HL-60/S4 treated with phorbol 12-myristate 13-acetate at 8.2 ng/mL for 4 days and 3 days (cell line): Measurements from ENCODE around the gene NOVA2.

ENCODE experiments used
- in situ Hi-C: fragments of 300-500 bp; cut with MboI; formaldehyde crosslinking; loops from 2 replicates; pipeline ENCODE4 v1.15.0; 2022; ENCODE audit warnings: low sequenced_read_pairs

NOVA2 gene

DNA sequence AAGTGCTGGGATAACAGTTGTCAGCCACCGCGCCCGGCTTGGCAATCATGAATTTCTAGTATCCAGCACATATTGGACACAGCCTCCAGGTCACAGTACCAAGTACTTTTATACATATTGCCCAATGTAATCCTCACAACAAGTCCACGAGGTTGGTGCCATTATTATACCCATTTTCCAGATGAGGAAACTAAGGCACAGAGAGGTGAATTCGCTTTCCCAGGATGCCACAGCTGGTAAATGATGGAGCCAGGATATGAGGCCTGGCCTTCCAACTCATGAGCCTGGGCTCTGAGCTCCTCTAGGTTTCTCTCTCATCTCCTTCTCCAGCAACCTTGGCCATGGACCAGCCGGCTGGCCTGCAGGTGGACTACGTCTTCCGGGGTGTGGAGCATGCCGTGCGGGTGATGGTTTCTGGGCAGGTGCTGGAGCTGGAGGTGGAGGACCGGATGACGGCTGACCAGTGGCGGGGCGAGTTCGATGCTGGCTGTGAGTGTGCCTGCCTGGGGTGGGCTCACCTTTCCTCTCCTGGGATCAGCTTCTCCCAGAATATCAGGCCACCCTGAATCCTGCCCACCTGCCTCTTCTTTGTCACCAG is 29.1 kb upstream of the NOVA2 start:
- in situ Hi-C loops: no loop called here

DNA sequence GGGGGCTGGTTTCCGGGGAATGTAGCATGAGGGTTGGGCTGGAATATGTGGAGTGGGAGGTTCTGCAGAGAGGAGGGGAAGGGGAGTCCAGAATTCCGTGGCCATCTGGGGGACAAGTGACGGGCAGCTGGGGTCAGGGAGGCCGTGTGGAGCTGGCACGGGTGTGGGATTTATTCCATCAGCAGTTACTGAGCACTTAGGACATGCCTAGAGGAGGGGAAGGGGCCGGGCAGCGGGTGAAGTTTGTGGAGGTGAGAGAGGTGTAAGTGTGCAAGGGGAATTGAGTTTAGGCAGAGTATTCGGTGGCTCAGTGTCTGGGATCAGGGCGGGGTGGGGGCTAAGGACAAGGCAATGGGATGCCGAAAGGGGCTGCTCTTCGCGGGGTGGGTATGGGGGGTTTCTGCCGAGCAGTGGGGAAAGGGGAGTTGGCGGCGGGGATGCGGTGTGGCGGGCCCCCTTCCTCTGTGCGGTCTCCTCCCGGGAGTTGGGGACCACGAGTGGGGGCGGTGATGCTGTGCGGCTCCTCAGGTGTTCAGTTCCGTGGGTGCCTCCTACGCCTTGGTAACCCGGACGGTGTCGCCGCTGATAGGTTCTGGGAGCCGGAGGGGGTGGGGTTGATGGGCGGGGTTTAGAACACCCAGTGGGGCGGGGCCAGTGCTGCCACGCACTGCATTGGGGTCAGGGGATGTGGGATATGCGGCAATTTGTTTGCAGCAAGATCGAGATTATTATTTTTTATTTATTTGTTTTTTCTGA is 27.0 kb upstream of the NOVA2 start:
- in situ Hi-C loops: no loop called here

- in situ Hi-C loops: no loop called here
Measured at GRCh38 chr19:45999653-46000121, 26.0 kb upstream of the NOVA2 start.

DNA sequence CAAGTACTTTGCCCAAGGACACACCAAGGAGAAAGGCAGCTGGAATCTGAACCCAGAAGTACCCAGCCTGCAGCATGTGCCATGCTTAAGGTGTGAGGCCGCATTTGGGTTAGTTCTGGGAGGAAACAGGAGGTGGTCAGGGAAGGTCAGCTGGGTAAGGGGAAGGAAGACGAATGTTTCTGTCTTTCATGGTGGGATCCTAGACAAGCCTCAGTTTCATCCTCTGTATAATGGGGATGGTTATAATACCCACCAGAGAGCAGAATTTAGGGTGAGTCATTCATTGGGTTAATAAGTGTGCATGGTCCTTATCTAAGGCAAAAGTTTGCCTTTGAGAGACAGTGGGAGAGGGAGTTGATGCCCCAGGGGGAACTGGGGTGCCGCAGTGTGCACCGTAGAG is 25.2 kb upstream of the NOVA2 start:
- in situ Hi-C loops: no loop called here

- in situ Hi-C loops: no loop called here
Measured at GRCh38 chr19:45996933-45997332, 23.3 kb upstream of the NOVA2 start.

GRCh38 chr19:45995715-45996385 is 22.2 kb upstream of the NOVA2 start:
- in situ Hi-C loops: no loop called here

DNA sequence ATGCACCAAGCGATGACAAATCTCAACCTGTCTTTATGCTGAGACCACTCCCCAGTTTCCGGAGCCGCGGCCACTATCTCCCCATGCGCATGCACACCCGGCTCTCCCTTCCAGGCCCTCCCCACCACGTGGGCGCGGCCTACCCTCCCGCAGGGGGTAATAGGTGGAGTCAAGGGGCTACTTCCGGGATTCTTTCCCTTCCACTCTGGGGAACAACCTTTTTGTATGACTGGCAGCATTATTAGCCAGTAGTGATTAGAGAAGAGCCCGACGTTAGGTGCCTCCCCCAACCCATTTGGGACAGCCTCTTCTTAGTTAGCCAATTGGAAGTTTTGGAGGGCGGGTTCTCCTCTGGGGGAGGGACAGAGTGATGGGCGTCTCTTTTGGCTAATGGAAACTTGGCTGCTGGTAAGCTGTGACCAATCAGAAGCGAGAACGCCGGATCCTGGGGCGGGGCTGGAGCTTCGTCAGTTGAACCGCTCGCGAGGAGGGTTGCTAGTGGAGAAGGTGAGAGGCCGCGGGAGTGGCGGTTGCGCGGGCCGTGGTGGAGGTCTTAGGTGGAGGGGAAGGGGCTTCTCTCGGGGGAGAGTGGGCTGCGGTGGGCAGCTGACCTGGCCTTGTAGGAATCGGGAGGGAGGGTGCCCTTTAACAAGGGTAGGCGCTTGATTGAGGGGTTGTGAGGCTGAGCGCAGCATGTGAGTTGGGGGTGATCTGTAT is 21.5 kb upstream of the NOVA2 start, which contains the start of gene CCDC61:
TSS of gene CCDC61 (plus strand) at position 470 of the 717 bp plus-strand sequence. CDS start 7,552 bp downstream, outside the sequence.
- in situ Hi-C loops: no loop called here

- in situ Hi-C loops: no loop called here
Measured at GRCh38 chr19:45994456-45994997, 20.9 kb upstream of the NOVA2 start.

- in situ Hi-C loops: no loop called here
Measured at GRCh38 chr19:45990113-45990728, 16.6 kb upstream of the NOVA2 start.

DNA sequence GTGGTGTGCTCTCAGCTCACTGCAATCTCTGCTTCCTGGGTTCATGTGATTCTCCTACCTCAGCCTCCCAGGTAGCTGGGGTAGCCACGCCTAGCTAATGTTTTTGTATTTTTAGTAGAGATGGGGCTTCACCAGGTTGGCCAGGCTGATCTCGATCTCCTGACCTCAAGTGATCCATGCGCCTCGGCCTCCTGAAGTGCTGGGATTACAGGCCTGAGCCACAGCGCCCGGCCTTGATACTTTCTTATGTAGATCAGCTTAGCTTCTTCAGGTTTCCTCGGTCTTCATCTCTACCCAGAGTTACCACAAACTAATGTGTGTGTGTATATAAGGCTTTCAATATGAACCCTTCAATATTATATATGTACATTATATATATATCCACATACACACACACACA is 11.7 kb upstream of the NOVA2 start:
- in situ Hi-C loops: no loop called here

GRCh38 chr19:45981350-45981749 is 7.7 kb upstream of the NOVA2 start:
- in situ Hi-C loops: no loop called here

GRCh38 chr19:45978156-45978555 is 4.5 kb upstream of the NOVA2 start:
- in situ Hi-C loops: no loop called here

- in situ Hi-C loops: no loop called here
Measured at GRCh38 chr19:45976178-45976577, 2.5 kb upstream of the NOVA2 start.

GRCh38 chr19:45975306-45976070 is 1.8 kb upstream of the NOVA2 start:
- in situ Hi-C loops: no loop called here

DNA sequence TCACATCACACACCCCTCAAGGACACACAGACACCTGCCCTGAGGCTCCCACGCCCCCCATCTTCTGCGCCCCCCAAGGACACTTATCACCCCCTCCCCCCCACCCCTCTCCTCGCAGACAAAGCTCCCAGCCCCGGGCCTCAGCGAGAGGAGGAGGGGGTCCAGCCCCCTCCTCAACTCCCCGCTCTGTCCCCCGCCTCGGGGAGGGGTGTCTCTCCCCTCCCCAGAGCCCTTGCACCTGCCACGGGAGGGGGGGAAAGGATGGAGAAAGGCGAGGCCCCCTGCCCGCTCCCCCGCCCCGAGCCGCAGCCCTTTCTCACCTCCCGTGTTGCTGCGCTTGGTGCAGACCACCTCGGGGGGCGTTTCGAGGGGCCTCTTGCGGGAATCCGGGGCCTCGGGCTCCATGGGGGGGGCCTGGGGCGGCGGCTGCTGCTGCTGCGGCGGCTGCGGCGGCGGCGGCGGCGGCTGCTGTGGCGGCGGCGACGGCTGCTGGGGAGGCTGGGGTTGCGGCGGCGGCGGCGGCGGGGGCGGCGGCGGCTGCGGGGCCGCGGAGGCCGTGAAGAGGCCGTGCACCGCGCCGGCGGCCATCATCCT is 621 bp downstream of the NOVA2 start:
- in situ Hi-C loops: no loop called here

DNA sequence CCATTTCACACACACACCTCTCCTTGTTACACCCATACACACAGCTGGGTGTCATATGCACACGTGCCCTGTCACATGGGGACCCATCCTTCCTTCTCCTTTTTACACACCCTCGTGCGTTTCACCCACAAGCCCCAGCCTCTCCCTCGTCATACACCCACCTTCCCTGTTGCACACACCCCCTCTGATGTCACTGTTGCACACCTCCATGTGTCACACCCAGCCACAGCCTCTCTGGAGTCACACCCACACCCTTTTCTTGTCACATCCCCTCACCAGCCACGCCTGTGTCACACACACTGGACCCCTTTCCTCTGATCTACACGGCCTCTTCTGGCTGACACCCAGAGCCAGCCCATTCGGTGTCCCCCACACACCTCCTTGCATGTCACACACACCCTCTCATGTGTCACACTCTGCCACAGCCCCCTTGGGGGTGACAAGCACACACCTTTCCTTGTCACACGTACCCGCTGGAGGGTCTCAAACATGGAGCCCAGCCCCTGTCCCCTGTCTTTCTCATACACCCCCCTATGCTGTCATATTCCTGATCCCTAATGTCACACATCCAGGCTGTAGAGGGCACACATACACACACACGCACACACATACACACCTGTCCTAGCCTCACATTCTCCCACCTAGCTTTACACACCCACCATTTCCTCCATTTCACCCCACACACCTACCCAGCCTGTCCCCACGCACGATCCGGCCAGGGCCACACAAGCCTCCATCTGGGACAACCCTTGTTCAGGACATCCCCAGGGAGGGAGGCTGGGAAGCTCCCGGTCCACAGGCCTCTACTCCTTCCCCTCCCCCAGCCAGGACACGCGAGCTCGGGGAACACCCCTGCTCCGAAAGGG is 1.4 kb downstream of the NOVA2 start:
- in situ Hi-C loops: no loop called here

GRCh38 chr19:45971260-45971902 is 2.3 kb downstream of the NOVA2 start:
- in situ Hi-C loops: no loop called here

- in situ Hi-C loops: no loop called here
Measured at GRCh38 chr19:45969676-45970075, 4.0 kb downstream of the NOVA2 start.
